ENCODE data around the gene CRYBG2. TPM values are rescaled to one million over a fixed set of nuclear protein-coding genes. Genes with fewer than 3 reads are reported as not detected.
A peak's percentile ranks its signal among the peaks of the same experiment; 100 is the strongest.

Gene CRYBG2
- total and polyA plus RNA-seq, 2 of the 13 experiments (the other 11 are each of a cell fraction or from before 2014, with no cell fraction given) = 1.3 to 2.9 TPM

- TF ChIP-seq ARID4A (CRISPR knock-in tag; IDR thresholded peaks at IDR 0.05; ENCODE audit: borderline replicate concordance) (no peak; the same call in 1 of the 2 replicates), TGIF2 (CRISPR knock-in tag; IDR thresholded peaks at IDR 0.05) (0 out of 2 replicates have a peak, but pooled peaks have one; percentile 36), HDAC2 (CRISPR knock-in tag; IDR thresholded peaks at IDR 0.05) (no peak), PHF21A (CRISPR knock-in tag; IDR thresholded peaks at IDR 0.05) (no peak), RNF219 (CRISPR knock-in tag; IDR thresholded peaks at IDR 0.05) (no peak), HNF1B (CRISPR knock-in tag; IDR thresholded peaks at IDR 0.05) (0 out of 2 replicates have a peak, but pooled peaks have one; percentile 35), ZNF292 (CRISPR knock-in tag; IDR thresholded peaks at IDR 0.05; ENCODE audit: borderline replicate concordance, low read depth) (0 out of 2 replicates have a peak, but pooled peaks have one; percentile 27), ELF4 (CRISPR knock-in tag; IDR thresholded peaks at IDR 0.05; ENCODE audit: borderline replicate concordance) (no peak), ZNF362 (CRISPR knock-in tag; IDR thresholded peaks at IDR 0.05; ENCODE audit: borderline replicate concordance) (peak; percentile 48; the same call in 1 of the 2 replicates), GATAD2A (CRISPR knock-in tag; IDR thresholded peaks at IDR 0.05) (0 out of 2 replicates have a peak, but pooled peaks have one; percentile 30), BCLAF1 (IDR thresholded peaks at IDR 0.05) (no peak), XRCC5 (optimal IDR thresholded peaks at IDR 0.05; ENCODE audit: low read length) (peak; percentile 86), ZNF572 (CRISPR knock-in tag; IDR thresholded peaks at IDR 0.05) (0 out of 2 replicates have a peak, but pooled peaks have one; percentile 37), ZNF772 (CRISPR knock-in tag; IDR thresholded peaks at IDR 0.05) (no peak)
Measured at GRCh38 chr1:26363549-26364448, 9.9 kb upstream of the CRYBG2 start (continued).
